Measurements from ENCODE around the gene TNFAIP2.

TNFAIP2 gene, protein sequence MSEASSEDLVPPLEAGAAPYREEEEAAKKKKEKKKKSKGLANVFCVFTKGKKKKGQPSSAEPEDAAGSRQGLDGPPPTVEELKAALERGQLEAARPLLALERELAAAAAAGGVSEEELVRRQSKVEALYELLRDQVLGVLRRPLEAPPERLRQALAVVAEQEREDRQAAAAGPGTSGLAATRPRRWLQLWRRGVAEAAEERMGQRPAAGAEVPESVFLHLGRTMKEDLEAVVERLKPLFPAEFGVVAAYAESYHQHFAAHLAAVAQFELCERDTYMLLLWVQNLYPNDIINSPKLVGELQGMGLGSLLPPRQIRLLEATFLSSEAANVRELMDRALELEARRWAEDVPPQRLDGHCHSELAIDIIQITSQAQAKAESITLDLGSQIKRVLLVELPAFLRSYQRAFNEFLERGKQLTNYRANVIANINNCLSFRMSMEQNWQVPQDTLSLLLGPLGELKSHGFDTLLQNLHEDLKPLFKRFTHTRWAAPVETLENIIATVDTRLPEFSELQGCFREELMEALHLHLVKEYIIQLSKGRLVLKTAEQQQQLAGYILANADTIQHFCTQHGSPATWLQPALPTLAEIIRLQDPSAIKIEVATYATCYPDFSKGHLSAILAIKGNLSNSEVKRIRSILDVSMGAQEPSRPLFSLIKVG

DNA sequence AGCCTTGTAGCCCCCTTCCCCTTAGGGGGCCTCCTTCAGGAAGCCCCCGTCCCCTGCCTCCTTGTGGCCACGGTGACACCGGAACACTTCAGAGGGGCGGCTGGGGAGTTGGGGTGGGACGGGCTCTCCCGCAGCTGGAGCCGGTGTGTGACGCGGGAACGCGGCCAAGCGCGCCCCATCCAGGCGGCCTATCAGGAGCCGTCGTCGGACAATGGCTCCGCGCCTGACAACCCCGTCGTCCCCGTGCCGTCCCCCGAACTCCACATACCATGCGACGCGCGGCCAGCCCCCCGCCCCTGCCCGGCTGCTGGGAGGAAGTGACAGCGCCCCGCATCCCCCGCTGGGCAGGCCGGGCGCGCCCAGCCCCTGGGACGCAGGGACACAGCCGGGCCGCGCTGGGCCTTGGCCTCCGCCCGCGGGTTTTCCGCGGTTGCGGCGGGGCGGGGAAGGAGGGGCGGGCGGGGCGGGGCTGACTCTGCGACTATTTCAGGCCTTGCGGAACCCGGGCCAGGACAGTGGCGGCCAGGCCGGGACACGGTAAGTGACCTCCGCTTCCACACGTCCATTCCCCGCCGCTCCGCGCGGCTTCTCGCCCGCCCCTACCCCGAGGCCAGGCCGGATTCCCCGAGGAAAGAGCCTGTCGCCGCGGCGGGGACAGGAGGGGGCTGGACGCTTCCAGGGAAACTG is at the start of gene TNFAIP2:
TSS of gene TNFAIP2 (plus strand) at position 515 of the 687 bp plus-strand sequence. CDS start 2,997 bp downstream, outside the sequence.
- no peak within 1 kb of the TSS for H3K4me3 ChIP-seq (ENCODE audit: insufficient read depth, low read length, poor library complexity, severe bottlenecking)
- TF ChIP-seq, protein P1, sequence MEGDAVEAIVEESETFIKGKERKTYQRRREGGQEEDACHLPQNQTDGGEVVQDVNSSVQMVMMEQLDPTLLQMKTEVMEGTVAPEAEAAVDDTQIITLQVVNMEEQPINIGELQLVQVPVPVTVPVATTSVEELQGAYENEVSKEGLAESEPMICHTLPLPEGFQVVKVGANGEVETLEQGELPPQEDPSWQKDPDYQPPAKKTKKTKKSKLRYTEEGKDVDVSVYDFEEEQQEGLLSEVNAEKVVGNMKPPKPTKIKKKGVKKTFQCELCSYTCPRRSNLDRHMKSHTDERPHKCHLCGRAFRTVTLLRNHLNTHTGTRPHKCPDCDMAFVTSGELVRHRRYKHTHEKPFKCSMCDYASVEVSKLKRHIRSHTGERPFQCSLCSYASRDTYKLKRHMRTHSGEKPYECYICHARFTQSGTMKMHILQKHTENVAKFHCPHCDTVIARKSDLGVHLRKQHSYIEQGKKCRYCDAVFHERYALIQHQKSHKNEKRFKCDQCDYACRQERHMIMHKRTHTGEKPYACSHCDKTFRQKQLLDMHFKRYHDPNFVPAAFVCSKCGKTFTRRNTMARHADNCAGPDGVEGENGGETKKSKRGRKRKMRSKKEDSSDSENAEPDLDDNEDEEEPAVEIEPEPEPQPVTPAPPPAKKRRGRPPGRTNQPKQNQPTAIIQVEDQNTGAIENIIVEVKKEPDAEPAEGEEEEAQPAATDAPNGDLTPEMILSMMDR (IDR thresholded peaks at IDR 0.05; ENCODE audit: insufficient read depth, low read length, poor library complexity, severe bottlenecking) = no peak
- TF ChIP-seq EZH2phosphoT487 (conservative IDR thresholded peaks at IDR 0.05; ENCODE audit: low read length) = no peak
- H3K27me3 ChIP-seq (ENCODE audit: low read length) = no peaks in the 10 kb centered on the region
- no peaks in the 10 kb centered on the region for H4K20me1 ChIP-seq (ENCODE audit: low read depth, low read length)
- no peaks in the 10 kb centered on the region for H3K79me2 ChIP-seq (ENCODE audit: insufficient read depth, low read length)
- no peaks in the 10 kb centered on the region for H3K36me3 ChIP-seq (ENCODE audit: low read length)
- no peaks in the 10 kb centered on the region for H3K9me2 ChIP-seq (replicated peaks; ENCODE audit: insufficient read depth, low read length)
- H2AFZ ChIP-seq (ENCODE audit: low read depth, low read length, severe bottlenecking) = no peak within 1 kb of the TSS
- no peaks in the 10 kb centered on the region for H3K9me3 ChIP-seq (ENCODE audit: insufficient read depth, low read length)
- H3K9ac ChIP-seq (ENCODE audit: low read length) = no peak within 1 kb of the TSS
- H3K27ac ChIP-seq (ENCODE audit: low read depth, low read length) = no peak within 1 kb of the TSS
- no peak within 1 kb of the TSS for H3K4me2 ChIP-seq (ENCODE audit: low read depth, low read length, poor library complexity, severe bottlenecking)
- no peaks in the 10 kb centered on the region for H3F3A ChIP-seq (ENCODE audit: insufficient read depth)

DNA sequence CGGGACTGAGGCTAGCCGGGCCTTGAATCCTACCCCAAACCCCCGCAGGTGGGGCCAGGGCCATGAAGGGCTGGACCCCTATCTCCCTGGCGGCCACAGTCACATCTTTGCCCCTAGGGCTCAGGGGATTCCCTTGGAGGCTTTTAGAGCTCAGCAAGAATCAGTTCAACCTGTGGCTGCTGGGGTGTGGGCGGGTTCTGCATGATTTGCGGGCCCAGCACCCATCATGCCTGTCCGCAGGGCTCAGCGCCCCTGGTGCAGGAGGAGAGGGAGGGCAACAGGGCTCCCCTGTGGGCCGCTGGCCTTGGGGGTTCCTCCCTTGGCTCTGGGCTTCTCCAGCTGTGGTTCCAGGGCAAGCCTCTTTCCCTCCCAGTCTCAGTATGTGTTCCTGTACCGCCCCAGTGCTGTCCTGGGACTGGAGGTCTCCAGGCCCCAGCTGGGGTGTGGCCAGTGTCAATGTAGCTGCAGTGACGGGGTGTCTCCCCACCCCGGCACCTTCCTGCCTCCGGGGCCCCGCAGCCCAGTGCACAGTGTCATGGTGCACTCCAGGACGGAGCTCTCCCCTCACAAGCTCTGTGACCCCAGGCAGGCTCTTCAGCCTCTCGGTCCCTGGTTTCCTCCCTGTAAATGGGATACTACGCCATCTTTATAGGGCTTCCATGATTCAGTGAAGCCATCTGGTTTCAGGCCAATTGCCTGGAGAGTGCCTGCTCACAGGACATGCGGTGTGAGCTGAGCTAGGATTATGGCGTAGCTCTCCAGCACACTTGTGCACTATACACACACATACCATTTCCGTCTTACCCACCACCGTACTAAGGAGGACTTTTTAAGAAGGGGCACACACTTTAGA is 49.2 kb upstream of the TNFAIP2 start:
- no peaks in the 10 kb centered on the region for H3K79me2 ChIP-seq (ENCODE audit: insufficient read depth, low read length)
- H3K27me3 ChIP-seq (ENCODE audit: low read length) = no peaks in the 10 kb centered on the region
- no peaks in the 10 kb centered on the region for H3K9me3 ChIP-seq (ENCODE audit: insufficient read depth, low read length)
- no peak overlapping the region for H3K4me2 ChIP-seq (ENCODE audit: low read depth, low read length, poor library complexity, severe bottlenecking)
- H3K36me3 ChIP-seq (ENCODE audit: low read length) = no peaks in the 10 kb centered on the region
- H3K9ac ChIP-seq (ENCODE audit: low read length) = no peak overlapping the region
- TF ChIP-seq EZH2phosphoT487 (conservative IDR thresholded peaks at IDR 0.05; ENCODE audit: low read length) = no peak
- TF ChIP-seq, protein P1 (IDR thresholded peaks at IDR 0.05; ENCODE audit: insufficient read depth, low read length, poor library complexity, severe bottlenecking) = no peak
- no peak overlapping the region for H3K27ac ChIP-seq (ENCODE audit: low read depth, low read length)
- H4K20me1 ChIP-seq (ENCODE audit: low read depth, low read length) = no peaks in the 10 kb centered on the region
- H3F3A ChIP-seq (ENCODE audit: insufficient read depth) = no peaks in the 10 kb centered on the region
- no peaks in the 10 kb centered on the region for H3K9me2 ChIP-seq (replicated peaks; ENCODE audit: insufficient read depth, low read length)
- no peak overlapping the region for H2AFZ ChIP-seq (ENCODE audit: low read depth, low read length, severe bottlenecking)
- no peak overlapping the region for H3K4me3 ChIP-seq (ENCODE audit: insufficient read depth, low read length, poor library complexity, severe bottlenecking)

DNA sequence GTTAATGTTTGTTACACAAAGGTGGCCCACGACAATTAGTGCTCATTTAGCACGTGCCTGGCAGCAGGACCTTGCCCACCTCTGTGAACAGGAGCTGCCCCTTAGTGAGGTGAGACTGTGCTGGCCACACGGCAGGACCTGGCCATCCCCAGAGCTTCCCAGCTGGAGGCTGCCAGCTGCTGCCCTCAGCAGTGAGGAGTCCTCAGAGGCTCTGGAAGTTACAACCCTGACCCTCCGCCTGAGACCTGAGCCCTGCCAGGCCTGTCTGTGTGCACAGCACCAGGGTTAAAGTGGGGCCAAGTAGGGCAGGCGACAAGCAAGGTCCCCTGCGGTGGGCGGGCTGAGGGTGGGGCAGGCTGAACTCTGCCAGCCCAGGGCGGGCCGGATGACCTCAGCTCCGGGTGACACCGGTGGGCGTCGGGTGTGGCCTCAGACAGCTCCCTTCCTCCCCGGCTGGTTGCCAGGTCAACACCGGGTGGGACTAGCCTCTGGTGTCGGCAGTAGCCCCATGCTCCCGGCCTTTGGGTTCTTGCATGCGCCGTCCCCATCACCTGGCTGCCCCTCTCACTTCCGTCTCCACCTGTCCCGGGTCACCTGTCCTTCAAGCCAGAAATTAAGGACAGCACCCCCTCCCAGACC is 48.4 kb upstream of the TNFAIP2 start:
- Histone ChIP-seq H2AFZ (ENCODE audit: low read depth, low read length, severe bottlenecking) (no peak overlapping the region), H3K36me3 (ENCODE audit: low read length) (no peaks in the 10 kb centered on the region), H3K27me3 (ENCODE audit: low read length) (no peaks in the 10 kb centered on the region), H3K9ac (ENCODE audit: low read length) (no peak overlapping the region), H3K4me3 (ENCODE audit: insufficient read depth, low read length, poor library complexity, severe bottlenecking) (peak overlapping the region; percentile 15), H3K9me2 (replicated peaks; ENCODE audit: insufficient read depth, low read length) (no peaks in the 10 kb centered on the region), H3K79me2 (ENCODE audit: insufficient read depth, low read length) (no peaks in the 10 kb centered on the region), H3F3A (ENCODE audit: insufficient read depth) (no peaks in the 10 kb centered on the region), H3K27ac (ENCODE audit: low read depth, low read length) (no peak overlapping the region), H4K20me1 (ENCODE audit: low read depth, low read length) (no peaks in the 10 kb centered on the region), H3K4me2 (ENCODE audit: low read depth, low read length, poor library complexity, severe bottlenecking) (peak overlapping the region; percentile 44), H3K9me3 (ENCODE audit: insufficient read depth, low read length) (no peaks in the 10 kb centered on the region)
- no peak for TF ChIP-seq EZH2phosphoT487 (conservative IDR thresholded peaks at IDR 0.05; ENCODE audit: low read length)
- TF ChIP-seq, protein P1 (IDR thresholded peaks at IDR 0.05; ENCODE audit: insufficient read depth, low read length, poor library complexity, severe bottlenecking) = no peak

Measured in SU-DHL-6 (cell line).